ENCODE results near the gene LPIN2. TPM values are rescaled to one million over a fixed set of nuclear protein-coding genes. Genes with fewer than 3 reads are reported as not detected.
"Not testable (repeated sequence)": the region's sequence is repeated elsewhere in the genome, so short reads cannot be mapped to it uniquely, and the experiment has no call there.

Gene LPIN2
- total RNA-seq, 4 donors from 2014 or later, result 17.6 to 34.3 (median 25.6) TPM

DNA sequence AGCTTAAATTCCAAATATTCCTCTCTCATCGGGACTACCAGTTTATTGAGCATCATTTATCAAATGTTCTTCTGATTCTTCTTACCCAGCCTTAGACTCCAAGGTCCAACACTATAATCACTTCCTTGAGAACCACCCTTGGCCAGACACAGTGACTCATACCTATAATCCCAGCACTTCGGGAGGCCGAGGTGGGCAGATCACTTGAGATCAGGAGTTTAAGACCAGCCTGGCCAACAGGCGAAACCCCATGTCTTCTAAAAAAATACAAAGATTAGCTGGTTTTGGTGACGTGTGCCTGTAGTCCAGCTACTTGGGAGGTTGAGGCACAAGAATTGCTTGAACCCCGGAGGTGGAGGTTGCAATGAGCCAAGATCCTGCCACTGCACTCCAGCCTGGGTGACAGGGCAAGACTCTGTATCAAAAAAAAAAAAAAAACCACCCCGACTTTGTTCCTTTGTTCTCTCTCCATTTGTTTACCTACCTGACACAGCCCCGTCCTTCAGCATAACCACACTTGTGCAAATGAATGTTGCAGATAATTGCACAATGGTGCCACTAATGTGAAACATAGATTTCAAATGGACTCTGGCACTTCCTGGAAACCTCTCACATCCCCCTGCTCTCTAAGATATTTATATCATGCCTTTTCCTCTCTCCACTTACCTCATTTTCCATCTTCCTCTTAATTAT lies 38.9 kb upstream of the LPIN2 start:
- TF ChIP-seq, protein P1, sequence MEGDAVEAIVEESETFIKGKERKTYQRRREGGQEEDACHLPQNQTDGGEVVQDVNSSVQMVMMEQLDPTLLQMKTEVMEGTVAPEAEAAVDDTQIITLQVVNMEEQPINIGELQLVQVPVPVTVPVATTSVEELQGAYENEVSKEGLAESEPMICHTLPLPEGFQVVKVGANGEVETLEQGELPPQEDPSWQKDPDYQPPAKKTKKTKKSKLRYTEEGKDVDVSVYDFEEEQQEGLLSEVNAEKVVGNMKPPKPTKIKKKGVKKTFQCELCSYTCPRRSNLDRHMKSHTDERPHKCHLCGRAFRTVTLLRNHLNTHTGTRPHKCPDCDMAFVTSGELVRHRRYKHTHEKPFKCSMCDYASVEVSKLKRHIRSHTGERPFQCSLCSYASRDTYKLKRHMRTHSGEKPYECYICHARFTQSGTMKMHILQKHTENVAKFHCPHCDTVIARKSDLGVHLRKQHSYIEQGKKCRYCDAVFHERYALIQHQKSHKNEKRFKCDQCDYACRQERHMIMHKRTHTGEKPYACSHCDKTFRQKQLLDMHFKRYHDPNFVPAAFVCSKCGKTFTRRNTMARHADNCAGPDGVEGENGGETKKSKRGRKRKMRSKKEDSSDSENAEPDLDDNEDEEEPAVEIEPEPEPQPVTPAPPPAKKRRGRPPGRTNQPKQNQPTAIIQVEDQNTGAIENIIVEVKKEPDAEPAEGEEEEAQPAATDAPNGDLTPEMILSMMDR (IDR thresholded peaks at IDR 0.05), result no peak
- no peak for TF ChIP-seq POLR2AphosphoS5 (IDR thresholded peaks at IDR 0.05)
- TF ChIP-seq POLR2A (IDR thresholded peaks at IDR 0.05), result no peak
- TF ChIP-seq EP300 (IDR thresholded peaks at IDR 0.05), result no peak
- WGBS, 2 donors (ENCODE audit: low coverage in 1 of 2), result 86 to 93% methylated on average over 5 to 6 of the region's 8 CpGs
- ATAC-seq, result no peak

DNA sequence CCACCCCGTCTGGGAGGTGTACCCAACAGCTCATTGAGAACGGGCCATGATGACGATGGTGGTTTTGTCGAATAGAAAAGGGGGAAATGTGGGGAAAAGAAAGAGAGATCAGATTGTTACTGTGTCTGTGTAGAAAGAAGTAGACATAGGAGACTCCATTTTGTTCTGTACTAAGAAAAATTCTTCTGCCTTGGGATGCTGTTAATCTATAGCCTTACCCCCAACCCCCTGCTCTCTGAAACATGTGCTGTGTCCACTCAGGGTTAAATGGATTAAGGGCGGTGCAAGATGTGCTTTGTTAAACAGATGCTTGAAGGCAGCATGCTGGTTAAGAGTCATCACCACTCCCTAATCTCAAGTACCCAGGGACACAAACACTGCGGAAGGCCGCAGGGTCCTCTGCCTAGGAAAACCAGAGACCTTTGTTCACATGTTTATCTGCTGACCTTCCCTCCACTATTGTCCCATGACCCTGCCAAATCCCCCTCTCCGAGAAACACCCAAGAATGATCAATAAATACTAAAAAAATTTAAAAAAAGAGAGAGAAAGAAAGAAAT lies 37.0 kb upstream of the LPIN2 start:
- not testable (repeated sequence) for H3K27ac ChIP-seq, H3K4me1 ChIP-seq, H3K9me3 ChIP-seq, H3K27me3 ChIP-seq, H3K36me3 ChIP-seq, ATAC-seq, H3K4me3 ChIP-seq
- WGBS, 2 donors (ENCODE audit: low coverage in 1 of 2), result no CpG with 5 or more reads among the region's 8 CpGs

More for the DNA sequence above, 38.9 kb upstream of the LPIN2 start:
- H3K27me3 ChIP-seq, result no peaks in the 10 kb centered on the region
- H3K36me3 ChIP-seq, result no peaks in the 10 kb centered on the region
- no peaks in the 10 kb centered on the region for H3K9me3 ChIP-seq
- H3K4me1 ChIP-seq, result no peaks in the 10 kb centered on the region
- no peak overlapping the region for H3K27ac ChIP-seq
- H3K4me3 ChIP-seq, result no peak overlapping the region

DNA sequence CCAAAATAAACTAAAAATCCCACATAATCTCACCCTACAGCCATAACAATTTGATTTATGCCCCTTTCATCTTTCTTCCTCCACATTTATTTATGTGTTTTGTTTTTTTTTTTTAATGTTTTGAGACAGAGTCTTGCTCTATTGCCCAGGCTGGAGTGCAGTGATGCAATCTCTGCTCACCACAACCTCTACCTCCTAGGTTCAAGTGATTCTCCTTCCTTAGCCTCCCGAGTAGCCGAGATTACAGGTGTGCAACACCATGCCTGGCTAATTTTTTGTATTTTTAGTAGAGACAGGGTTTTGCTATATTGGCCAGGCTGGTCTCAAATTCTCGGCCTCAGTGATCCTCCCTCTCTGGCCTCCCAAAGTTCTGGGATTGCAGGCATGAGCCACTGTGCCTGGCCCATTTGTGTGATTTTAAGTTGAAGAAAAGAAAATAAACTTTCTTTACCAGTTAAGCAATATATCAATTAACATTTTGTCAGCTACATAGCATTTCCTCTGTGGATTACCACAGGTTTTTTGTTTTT lies 35.9 kb upstream of the LPIN2 start:
- Histone ChIP-seq H3K27ac (no peak overlapping the region), H3K9me3 (no peaks in the 10 kb centered on the region), H3K4me1 (peaks cover 0 to 5% (median 0%) of the 10 kb centered on the region in 3 donors), H3K27me3 (no peaks in the 10 kb centered on the region), H3K4me3 (no peak overlapping the region), H3K36me3 (no peaks in the 10 kb centered on the region)
- no peak for ATAC-seq
- WGBS, 2 donors (ENCODE audit: low coverage in 1 of 2), result 100% methylated on average over 2 to 3 of the region's 3 CpGs
- TF ChIP-seq, protein P1 (IDR thresholded peaks at IDR 0.05), result no peak
- TF ChIP-seq POLR2A (IDR thresholded peaks at IDR 0.05) (no peak), EP300 (IDR thresholded peaks at IDR 0.05) (no peak), POLR2AphosphoS5 (IDR thresholded peaks at IDR 0.05) (no peak)

DNA sequence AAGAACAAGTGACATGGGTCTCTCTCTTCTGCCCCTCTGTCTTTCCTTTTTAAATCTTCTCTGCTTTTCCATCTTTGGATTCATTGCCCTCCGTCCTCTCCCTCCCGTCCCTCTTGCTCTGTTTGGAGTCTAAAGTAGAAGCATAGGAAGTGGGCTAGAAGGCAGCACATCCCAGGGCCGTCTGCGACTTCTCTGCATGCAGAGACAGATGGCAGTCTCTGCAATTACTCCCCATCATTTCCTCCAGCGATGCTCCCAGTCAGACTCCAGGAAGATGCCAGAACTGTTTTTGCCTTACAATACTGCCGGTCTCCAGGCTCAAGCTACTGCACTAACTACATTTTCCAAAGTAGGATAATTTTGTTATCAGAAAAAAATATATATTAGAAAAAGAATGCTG lies 35.2 kb upstream of the LPIN2 start:
- Histone ChIP-seq H3K4me1 (peaks cover 0 to 5% (median 0%) of the 10 kb centered on the region in 3 donors), H3K36me3 (no peaks in the 10 kb centered on the region), H3K9me3 (no peaks in the 10 kb centered on the region), H3K4me3 (no peak overlapping the region), H3K27me3 (no peaks in the 10 kb centered on the region), H3K27ac (no peak overlapping the region)
- TF ChIP-seq POLR2A (IDR thresholded peaks at IDR 0.05) (no peak), EP300 (IDR thresholded peaks at IDR 0.05) (no peak), POLR2AphosphoS5 (IDR thresholded peaks at IDR 0.05) (no peak)
- TF ChIP-seq, protein P1 (IDR thresholded peaks at IDR 0.05), result no peak
- ATAC-seq, result no peak
- WGBS, 2 donors (ENCODE audit: low coverage in 1 of 2), result 29 to 43% methylated on average over 6 of the region's 6 CpGs

DNA sequence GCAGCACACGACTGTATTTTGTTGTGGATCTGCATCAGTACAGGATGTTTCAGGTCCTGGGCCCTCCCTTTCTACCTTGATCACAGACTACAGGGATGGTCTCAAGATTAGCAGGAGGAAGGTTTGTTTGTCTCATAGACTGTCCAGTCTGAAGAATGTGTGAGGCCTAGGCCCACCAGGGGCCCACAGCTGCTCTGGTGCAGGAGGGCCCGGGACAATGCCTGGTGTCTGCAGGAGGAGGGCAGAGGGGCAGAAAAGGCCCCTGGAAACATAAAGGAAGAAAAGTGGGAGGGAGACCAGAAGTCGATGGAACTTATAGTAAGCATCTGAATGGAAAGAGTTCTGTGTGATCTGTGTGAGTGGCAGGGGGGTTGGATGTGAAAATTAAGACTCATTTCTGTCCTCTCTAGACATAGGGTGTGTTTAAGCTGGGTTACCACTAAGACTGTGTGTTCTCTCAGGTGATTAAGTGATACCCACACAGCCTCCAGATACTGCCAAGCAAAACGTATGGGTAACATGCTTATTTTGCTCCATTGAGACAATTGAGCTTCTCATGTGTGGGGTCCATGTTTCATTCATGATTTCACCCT lies 33.4 kb upstream of the LPIN2 start:
- TF ChIP-seq POLR2A (IDR thresholded peaks at IDR 0.05), result no peak
- no peak for TF ChIP-seq POLR2AphosphoS5 (IDR thresholded peaks at IDR 0.05)
- TF ChIP-seq, protein P1 (IDR thresholded peaks at IDR 0.05), result no peak
- TF ChIP-seq EP300 (IDR thresholded peaks at IDR 0.05), result no peak
- no peaks in the 10 kb centered on the region for H3K9me3 ChIP-seq
- no peak for ATAC-seq
- WGBS, 2 donors (ENCODE audit: low coverage in 1 of 2), result 75 to 80% methylated on average over 3 of the region's 4 CpGs
- peaks cover 0 to 5% (median 0%) of the 10 kb centered on the region in 3 donors for H3K4me1 ChIP-seq
- no peaks in the 10 kb centered on the region for H3K27me3 ChIP-seq
- H3K27ac ChIP-seq, result no peak overlapping the region
- no peaks in the 10 kb centered on the region for H3K36me3 ChIP-seq
- H3K4me3 ChIP-seq, result no peak overlapping the region

Measured in gastroesophageal sphincter (tissue), 4 donors.